NCI-H82 (cell line): Measurements from ENCODE around the gene APEH.
A peak's percentile ranks its signal among the peaks of the same experiment; 100 is the strongest.

Experiments used
- DNase-seq: peaks from one replicate; lab custom pipeline; 2025; lab: John Stamatoyannopoulos, UW

Gene APEH

GRCh38 chr3:49714728-49715550 is 40.8 kb downstream of the APEH start:
- no peak for DNase-seq

- DNase-seq = no peak
Observed at GRCh38 chr3:49715611-49716121, 41.5 kb downstream of the APEH start.

- no peak for DNase-seq
Observed at GRCh38 chr3:49716169-49716568, 42.0 kb downstream of the APEH start.

- DNase-seq = no peak
Observed at GRCh38 chr3:49716691-49717210, 42.6 kb downstream of the APEH start.

GRCh38 chr3:49717211-49717958 is 43.2 kb downstream of the APEH start:
- no peak for DNase-seq

- DNase-seq = no peak
Observed at GRCh38 chr3:49717959-49718857, 44.1 kb downstream of the APEH start.

- DNase-seq = peak; percentile 52
Observed at GRCh38 chr3:49718858-49719213, 44.7 kb downstream of the APEH start.

- peak; percentile 97 for DNase-seq
Observed at GRCh38 chr3:49719214-49719884, 45.2 kb downstream of the APEH start, which contains the start of gene AMIGO3. AMIGO3 (minus strand) TSS chr3:49719684; CDS start chr3:49719465, 219 bp downstream.

- no peak for DNase-seq
Observed at GRCh38 chr3:49720855-49721595, 46.9 kb downstream of the APEH start.

- DNase-seq = no peak
Observed at GRCh38 chr3:49721596-49721895, 47.4 kb downstream of the APEH start.

- no peak for DNase-seq
Observed at GRCh38 chr3:49721896-49722781, 48.0 kb downstream of the APEH start.

GRCh38 chr3:49722896-49723295 is 48.7 kb downstream of the APEH start:
- no peak for DNase-seq

- peak; percentile 56 for DNase-seq
Observed at GRCh38 chr3:49723296-49723627, 49.1 kb downstream of the APEH start.

- peak; percentile 97 for DNase-seq
Observed at GRCh38 chr3:49723628-49724551, 49.7 kb downstream of the APEH start, which contains the start of gene GMPPB. GMPPB (minus strand) TSS chr3:49723951; CDS start chr3:49723726, 225 bp downstream.

- DNase-seq = peak; percentile 37
Observed at GRCh38 chr3:49724586-49724985, 50.4 kb downstream of the APEH start.

GRCh38 chr3:49725906-49726681 is 51.9 kb downstream of the APEH start:
- no peak for DNase-seq

GRCh38 chr3:49727154-49727923 is 53.2 kb downstream of the APEH start:
- no peak for DNase-seq
